Epithelial cell of alveolus of lung (primary cell): ENCODE measurements around the gene ZNF785. TPM values are rescaled to one million over a fixed set of nuclear protein-coding genes. Genes with fewer than 3 reads are reported as not detected.

Experiments used
- total RNA-seq: library from RNA; depleted of rRNA; stranded (reverse); fragments of >200 nt; gene quantifications from 2 replicates; pipeline ENCODE4 v1.2.1, GENCODE V29; 2015

Gene ZNF785
- total RNA-seq = 2.2 and 9.3 TPM in 2 replicates

GRCh38 chr16:30585400-30586191 lies at the start of gene ZNF785:
ZNF785 (minus strand) TSS chr16:30585697; CDS start chr16:30585611, 86 bp downstream.

GRCh38 chr16:30609926-30610839 lies 24.7 kb upstream of the ZNF785 start, which contains the start of gene ZNF689:
ZNF689 (minus strand) TSS chr16:30610389; CDS start chr16:30610041, 348 bp downstream.

DNA sequence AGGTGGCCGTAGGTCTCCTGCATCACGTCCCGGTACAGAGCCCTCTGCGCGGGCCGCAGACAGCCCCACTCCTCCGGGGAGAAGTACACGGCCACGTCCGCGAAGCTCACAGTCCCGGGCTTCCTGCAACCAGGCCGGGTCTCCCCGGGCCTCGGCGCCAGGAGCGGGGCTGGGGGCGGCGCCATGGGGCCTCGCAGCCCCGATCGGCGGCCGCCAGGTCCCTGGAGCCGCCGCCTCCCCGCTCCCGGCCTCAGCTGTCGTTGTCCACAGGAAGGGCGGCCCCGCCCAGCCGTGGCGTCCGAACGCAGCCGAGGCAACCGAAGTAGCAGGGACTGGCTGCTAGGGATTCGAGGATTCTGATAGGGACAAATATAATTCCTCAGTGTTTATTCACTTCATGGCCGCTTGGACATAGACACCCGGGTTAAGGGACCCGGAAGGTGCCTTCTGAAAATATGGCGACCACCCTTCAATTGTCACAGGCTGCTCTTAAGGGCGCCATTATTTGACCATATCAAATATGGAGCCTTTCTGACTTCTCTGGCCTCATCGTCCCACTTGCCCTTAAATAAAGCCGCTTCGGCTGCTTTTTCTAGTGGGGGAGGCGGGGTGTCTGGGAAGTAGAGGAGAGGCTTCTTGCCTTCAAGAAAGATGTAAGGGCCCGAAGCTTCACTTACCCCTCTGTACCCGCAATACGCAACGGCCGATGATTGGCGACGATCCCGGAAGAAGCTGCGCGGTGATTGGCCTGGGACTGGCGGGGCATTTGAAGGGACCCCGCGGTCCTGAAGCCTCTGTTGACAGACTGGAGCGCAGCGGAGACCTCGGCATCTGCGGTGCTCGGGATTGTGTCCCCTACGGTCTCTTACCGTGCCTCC lies 13.8 kb downstream of the ZNF785 start, which contains the start of gene ZNF688:
TSS of gene ZNF688 (minus strand) at position 270 of the 878 bp plus-strand sequence. CDS start at position 185, 85 bp downstream.

GRCh38 chr16:30557957-30558788 lies 27.3 kb downstream of the ZNF785 start, which contains the start of gene ZNF764:
ZNF764 (minus strand) TSS chr16:30558374; CDS start chr16:30558182, 192 bp downstream.

GRCh38 chr16:30534368-30535105 lies 51.0 kb downstream of the ZNF785 start, which contains the start of gene ZNF747:
ZNF747 (minus strand) TSS chr16:30534858; CDS start chr16:30534679, 179 bp downstream.

Other genes starting within 250 kb of the ZNF785 start
- gene CD2BP2, start 230.4 kb downstream of the ZNF785 start, total RNA-seq = 46.3 and 53.2 TPM in 2 replicates
- 40.4 and 40.9 TPM in 2 replicates for gene TBC1D10B, start 215.2 kb downstream of the ZNF785 start, total RNA-seq
- gene MYL11, start 210.9 kb downstream of the ZNF785 start, total RNA-seq = 21.2 TPM in 1 of 2 replicates, not detected in the other
- gene SEPTIN1, start 203.1 kb downstream of the ZNF785 start, total RNA-seq = 0.32 TPM in 1 of 2 replicates, not detected in the other
- 9.6 and 10.1 TPM in 2 replicates for gene ZNF48, start 190.3 kb downstream of the ZNF785 start, total RNA-seq
- gene ZNF771, start 178.1 kb downstream of the ZNF785 start, total RNA-seq = 14.0 and 26.6 TPM in 2 replicates
- gene DCTPP1, start 155.7 kb downstream of the ZNF785 start, total RNA-seq = 12.5 and 34.5 TPM in 2 replicates
- 27.3 and 34.8 TPM in 2 replicates for gene SEPHS2, start 139.8 kb downstream of the ZNF785 start, total RNA-seq
- not detected in 2 replicates for gene ITGAL, start 113.0 kb downstream of the ZNF785 start, total RNA-seq
- gene ZNF768, start 59.1 kb downstream of the ZNF785 start, total RNA-seq = 31.4 and 34.0 TPM in 2 replicates
- gene ZNF747, start 50.8 kb downstream of the ZNF785 start, total RNA-seq = 10.5 and 14.0 TPM in 2 replicates
- gene ZNF764, start 27.3 kb downstream of the ZNF785 start, total RNA-seq = 7.1 and 17.6 TPM in 2 replicates
- gene ZNF688, start 14.0 kb downstream of the ZNF785 start, total RNA-seq = 7.7 and 10.6 TPM in 2 replicates
- 6.3 and 9.3 TPM in 2 replicates for gene ZNF689, start 24.7 kb upstream of the ZNF785 start, total RNA-seq
- gene PRR14, start 65.3 kb upstream of the ZNF785 start, total RNA-seq = 18.5 and 27.5 TPM in 2 replicates
- gene FBRS, start 72.7 kb upstream of the ZNF785 start, total RNA-seq = 28.4 and 40.0 TPM in 2 replicates
- gene SRCAP, start 113.5 kb upstream of the ZNF785 start, total RNA-seq = 14.7 and 25.2 TPM in 2 replicates
- gene PHKG2, start 162.7 kb upstream of the ZNF785 start, total RNA-seq = 22.7 and 24.2 TPM in 2 replicates
- gene CFAP119, start 176.4 kb upstream of the ZNF785 start, total RNA-seq = 0.40 and 3.0 TPM in 2 replicates
- gene RNF40, start 176.6 kb upstream of the ZNF785 start, total RNA-seq = 49.6 and 90.0 TPM in 2 replicates
- 12.2 and 32.1 TPM in 2 replicates for gene ZNF629, start 201.5 kb upstream of the ZNF785 start, total RNA-seq